HG03108 (cell line): ENCODE results near the gene SPON1.

Source experiments
- ATAC-seq: cut with Tn5 transposase; IDR thresholded peaks from one replicate; pipeline ENCODE4 v1.9.1; 2021; ENCODE audit warnings: moderate library complexity; ENCODE audit not compliant: unreplicated experiment

The SPON1 gene

DNA sequence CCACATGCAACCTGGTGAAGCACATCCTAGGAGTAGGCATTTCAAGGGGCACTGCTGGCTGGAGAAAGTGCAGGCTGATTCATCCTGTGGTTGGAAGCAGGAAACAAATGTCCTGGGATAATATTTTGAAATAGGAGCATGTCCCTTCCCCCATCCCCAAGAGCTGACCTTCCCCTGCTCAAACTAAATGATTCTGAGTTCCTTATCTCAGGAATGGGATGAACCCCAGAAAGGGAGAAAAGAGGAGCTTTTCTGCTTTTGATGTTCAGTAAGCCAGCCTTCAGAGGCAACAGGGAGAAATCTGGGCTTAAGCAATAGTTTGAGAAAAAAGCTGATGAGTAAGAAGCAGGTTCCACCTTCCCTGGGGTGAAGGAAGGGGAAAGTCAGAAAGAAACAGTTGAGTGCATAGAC is 19.5 kb upstream of the SPON1 start:
- no peak for ATAC-seq

DNA sequence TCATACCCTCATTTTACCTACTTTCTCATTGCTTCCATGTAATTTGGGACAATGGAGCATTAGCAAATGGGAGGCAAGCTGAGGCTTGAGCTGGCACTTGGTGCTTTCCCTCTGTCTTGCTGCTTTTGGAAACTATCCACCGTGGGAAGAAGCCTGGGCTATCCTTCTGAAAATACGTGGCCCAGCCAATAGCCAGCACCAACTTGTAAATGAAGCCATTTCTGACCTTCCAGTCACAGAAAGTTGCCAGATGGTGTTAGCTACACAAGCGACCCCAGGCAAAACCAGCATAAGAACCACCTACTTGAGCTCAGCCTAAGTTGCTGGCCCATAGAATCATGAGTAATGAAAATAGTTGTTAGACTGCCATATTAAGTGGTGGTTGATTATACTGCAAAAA is 18.5 kb upstream of the SPON1 start:
- ATAC-seq: no peak

- no peak for ATAC-seq
These were observed 17.6 kb upstream of the SPON1 start for GRCh38 chr11:13944911-13945425.

GRCh38 chr11:13947379-13947778 is 15.1 kb upstream of the SPON1 start:
- ATAC-seq: no peak

DNA sequence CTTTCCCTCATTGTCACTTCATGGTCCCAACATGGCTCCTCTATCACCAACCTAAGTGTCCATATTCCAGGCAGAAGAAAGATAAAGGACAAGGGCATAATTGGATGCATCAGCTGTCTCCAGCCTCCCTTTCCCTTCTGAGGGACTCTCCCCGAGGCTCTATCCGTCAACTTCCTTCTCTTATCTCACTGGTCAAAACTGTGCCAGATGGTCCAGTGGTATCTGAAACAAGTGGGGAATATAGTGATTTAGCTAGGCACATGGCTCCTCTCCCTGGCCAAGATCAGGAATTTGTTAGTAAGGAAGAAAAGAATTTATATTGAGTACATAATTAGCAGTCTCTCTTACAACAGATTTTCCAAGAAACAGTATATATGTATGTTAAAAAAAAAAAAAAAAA is 12.6 kb upstream of the SPON1 start:
- no peak for ATAC-seq

GRCh38 chr11:13952221-13952620 is 10.3 kb upstream of the SPON1 start:
- no peak for ATAC-seq

GRCh38 chr11:13952668-13953067 is 9.9 kb upstream of the SPON1 start:
- ATAC-seq: no peak

DNA sequence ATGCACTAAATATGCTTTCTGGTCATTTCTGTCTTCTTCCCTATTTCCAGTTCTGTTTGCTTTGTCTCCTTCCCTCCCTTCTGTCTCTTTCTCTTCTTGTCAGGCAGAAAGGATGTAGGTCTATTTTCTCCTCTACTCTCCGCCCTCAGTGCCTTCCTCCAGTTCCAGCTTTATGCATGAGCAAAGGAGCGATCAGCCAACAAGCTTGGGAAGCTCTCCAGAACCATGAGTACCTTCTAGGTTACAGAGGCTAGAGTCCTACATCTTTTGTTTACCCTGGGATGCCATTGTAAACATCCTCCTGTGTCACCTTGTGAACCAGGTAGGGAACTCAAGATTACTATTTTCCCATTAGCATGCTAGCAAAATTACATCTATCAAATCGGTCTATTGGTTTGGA is 7.9 kb upstream of the SPON1 start:
- ATAC-seq: no peak

DNA sequence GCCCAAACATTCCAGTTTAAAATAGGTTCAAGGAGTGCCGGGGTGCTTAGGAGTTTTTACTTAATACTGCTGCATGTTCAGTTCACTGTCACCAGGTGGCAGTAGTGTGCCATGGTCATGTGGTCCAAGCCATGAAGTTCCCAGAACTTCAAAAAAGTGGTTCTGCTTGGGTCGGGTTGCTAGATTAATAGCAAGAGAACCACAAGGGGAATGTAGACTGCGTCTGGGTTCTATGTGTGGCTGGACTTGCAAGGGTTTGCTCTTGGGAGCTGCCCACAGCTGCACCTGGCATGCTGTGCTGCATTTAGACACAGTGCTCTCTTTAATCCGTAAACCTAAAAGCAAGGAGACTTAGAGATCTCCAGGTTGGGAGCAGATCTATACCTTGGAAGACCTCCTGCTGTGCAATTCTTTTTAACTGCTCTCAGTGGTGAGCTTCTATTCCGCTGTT is 6.5 kb upstream of the SPON1 start:
- no peak for ATAC-seq

GRCh38 chr11:13956988-13957387 is 5.5 kb upstream of the SPON1 start:
- ATAC-seq: no peak

GRCh38 chr11:13958641-13959400 is 3.7 kb upstream of the SPON1 start:
- ATAC-seq: no peak

- ATAC-seq: no peak
These were observed 343 bp upstream of the SPON1 start for GRCh38 chr11:13962198-13962561.

DNA sequence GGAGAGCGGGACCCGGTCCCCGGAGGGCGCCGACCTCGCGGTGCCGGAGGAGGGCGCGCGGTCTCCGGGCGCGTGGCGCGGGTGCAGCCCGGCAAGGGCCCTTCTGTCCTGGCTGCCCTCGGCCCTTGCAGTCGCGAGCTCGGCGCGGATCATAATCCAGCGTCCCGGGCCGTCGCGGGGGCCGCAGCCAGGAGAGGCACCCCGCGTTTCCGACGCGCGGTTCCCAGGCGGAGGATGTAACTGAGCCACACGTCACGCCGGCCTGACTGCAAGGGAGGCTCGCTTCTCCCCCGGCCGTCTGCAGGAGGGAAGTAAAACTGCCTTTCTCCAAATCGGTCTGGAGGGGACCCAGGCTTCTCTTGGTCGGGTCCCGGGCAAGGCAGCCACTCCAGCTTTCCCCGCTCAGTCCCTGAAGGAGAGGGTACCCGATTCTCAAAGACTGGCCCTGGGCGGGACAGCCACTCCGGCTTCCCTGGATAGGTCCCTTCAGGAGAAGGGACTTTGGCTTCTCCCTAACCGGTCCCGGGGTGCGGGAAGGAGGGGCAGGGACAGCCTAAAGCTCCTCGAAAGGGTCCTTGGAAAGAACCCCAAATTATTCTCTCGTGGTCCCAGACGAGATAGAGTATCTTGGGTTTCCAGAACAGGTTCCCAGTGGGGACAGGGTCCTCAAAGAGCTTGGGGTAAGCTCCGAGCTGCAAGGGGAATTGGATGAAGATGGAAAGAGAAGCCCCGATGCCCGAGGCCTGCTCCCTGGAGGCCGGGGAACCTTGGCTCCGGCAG is 836 bp downstream of the SPON1 start:
- no peak for ATAC-seq

DNA sequence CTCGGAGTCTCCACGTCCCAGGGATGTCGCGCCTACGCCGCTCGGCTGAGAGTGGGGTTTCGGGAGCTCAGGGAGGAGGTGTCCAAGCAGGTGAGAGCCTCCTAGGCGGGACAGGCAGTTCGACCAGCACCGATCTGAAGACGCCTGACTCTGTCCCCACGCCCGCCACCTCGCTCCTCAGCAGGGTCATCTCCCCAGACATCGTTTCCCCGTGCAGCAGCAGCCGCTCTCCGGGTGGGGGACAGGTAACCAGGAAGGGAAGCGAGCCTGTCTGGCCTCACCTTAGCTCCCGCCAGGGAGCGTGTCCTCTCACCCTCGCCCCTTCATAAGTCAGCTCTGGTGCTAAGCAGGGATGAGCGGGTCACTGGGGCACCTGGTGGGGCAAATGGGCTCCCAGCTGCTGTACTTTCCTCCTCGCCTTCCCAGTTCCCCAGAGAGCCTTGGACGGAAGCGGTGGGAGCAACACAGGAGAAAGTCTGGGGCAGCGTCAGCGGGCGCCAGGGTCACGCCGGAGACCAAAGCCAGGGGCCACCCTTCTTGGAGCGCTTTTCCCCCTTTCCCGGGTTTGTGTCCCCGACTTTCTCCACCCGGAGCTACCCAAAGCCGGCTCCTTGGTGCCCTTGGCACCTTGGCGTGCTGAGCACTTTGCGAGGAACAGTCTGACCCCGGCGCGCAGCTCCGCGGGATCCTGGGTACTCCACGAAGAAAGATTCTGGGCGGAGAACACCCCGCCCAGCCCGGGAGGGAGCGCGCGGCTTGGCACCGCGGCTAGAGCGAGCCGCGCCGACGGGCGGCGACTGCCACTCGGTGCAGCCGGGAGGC is 1.6 kb downstream of the SPON1 start:
- no peak for ATAC-seq

GRCh38 chr11:13964771-13965074 is 2.2 kb downstream of the SPON1 start:
- no peak for ATAC-seq

GRCh38 chr11:13965337-13965736 is 2.8 kb downstream of the SPON1 start:
- ATAC-seq: no peak

GRCh38 chr11:13966013-13966412 is 3.5 kb downstream of the SPON1 start:
- ATAC-seq: no peak

DNA sequence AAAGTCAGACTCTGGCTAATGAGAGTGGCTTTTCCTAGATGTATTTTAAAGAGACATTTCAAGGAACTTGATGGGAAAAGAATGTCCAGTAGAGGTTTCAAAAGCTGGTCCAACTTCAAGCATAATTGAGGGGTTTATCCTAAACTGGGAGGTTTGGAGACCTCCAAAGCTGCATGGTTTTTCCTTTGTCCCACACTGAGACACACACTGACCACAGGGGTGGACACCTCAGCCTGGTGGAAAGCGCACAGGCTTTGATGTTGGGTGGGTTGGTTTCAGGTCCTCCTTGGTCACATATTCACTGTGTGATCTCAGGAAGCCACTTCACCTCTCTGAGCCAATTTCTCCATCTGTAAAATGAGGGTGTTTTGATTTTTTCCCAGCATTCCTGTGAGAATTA is 4.0 kb downstream of the SPON1 start:
- no peak for ATAC-seq

- no peak for ATAC-seq
These were observed 8.5 kb downstream of the SPON1 start for GRCh38 chr11:13970986-13971385.

DNA sequence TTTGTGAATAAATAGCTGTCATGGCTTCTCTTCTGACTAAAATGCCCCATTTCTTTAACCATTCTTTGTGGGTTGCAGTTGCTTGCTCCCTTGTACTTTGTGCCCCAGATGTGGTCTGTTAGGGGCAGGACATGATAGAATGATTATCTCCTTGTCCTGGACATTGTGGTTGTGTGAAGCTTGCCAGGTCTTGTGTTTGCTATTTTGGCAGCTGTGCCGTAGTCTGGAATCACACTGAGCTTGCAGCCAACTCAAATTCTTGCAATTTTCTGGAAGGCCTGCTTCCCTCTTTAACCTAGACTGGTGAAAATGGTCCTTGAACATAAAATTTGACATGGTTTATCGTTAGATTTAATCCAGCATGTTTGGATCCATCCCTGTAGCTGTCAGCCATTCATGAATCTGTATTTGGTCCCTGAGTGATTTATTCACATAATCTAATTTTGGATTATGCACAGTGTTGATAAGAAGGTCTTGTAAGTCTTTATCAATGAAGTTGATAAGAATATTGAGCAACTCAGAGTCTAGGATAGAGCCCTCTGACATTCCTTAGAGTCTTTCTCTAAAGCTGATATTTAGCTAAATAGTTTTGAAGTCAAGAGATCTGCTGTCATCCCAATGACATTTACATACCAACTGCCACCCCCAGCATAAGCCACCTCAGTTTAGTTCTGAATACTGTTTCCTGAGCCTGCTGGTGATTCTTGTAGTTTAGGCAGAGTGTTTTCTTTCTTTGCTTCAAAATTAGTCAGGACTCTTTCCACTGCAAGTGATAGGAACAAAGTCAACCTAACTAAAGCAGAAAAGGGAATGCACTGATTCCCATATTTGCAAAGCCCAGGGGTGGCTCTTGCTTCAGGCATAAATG is 9.8 kb downstream of the SPON1 start:
- no peak for ATAC-seq

DNA sequence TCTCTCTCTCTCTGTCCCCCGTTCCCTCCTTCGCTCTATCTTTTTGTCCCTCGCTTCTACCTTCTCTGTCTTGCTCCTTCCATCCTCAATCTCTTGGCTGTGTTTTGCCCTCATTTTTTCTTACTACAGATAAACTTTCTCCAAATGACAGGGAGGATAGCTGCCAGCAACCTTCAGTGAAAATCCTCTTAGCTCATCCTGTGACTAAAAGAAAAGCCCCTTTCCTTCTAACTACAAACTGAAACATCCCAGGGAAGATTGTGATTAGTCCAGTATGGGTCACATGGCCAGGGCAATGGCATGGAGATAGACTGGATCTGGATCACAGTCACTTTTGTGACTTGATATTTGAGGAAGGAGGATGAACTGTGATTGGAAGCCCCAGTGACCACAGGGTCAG is 10.4 kb downstream of the SPON1 start:
- no peak for ATAC-seq
